Activated naive CD4-positive, alpha-beta T cell treated with anti-CD3 and anti-CD28 coated beads, Interleukin-2, amount 50 U/mL, for 72 hours (primary cell): ENCODE measurements around the gene RNF17. TPM values are rescaled to one million over a fixed set of nuclear protein-coding genes. Genes with fewer than 3 reads are reported as not detected.

Source experiments
- ATAC-seq, 2 donors: fragments of 150-1000 bp; cut with Tn5 transposase; 2 replicates each; pipeline ENCODE4 v1.10.0; 2021; ENCODE audit warnings: mild to moderate bottlenecking in 2 of 2, moderate library complexity in 2 of 2
- DNase-seq, 2 donors: peaks; one replicate each; pipeline ENCODE4 v3.0.0; 2021 to 2022; ENCODE audit warnings: low spot score in 2 of 2
- H3K27ac Mint-ChIP-seq, 2 donors: one replicate each; pipeline ENCODE4 v1.8.0; 2022; ENCODE audit warnings: mild to moderate bottlenecking in 2 of 2, mixed read lengths in 2 of 2
- H3K36me3 Mint-ChIP-seq, 2 donors: one replicate each; pipeline ENCODE4 v1.8.0; 2022; ENCODE audit warnings: mixed read lengths in 2 of 2
- H3K9me3 Mint-ChIP-seq, 2 donors: one replicate each; pipeline ENCODE4 v1.8.0; 2022; ENCODE audit warnings: mixed read lengths in 2 of 2
- total RNA-seq, 2 donors: library from RNA; stranded (reverse); gene quantifications; one replicate each; pipeline ENCODE4 v1.2.3, GENCODE V29; 2022

The RNF17 gene
- total RNA-seq, 2 donors from 2014 or later: 0.54 to 0.61 TPM

- Mint-ChIP-seq H3K27ac (no peak overlapping the region), H3K36me3 (peaks cover 8 to 12% of the 10 kb centered on the region in 2 donors), H3K9me3 (no peaks in the 10 kb centered on the region)
- no peak for DNase-seq
- ATAC-seq: no peak
Observed at GRCh38 chr13:24906268-24906667, 142.3 kb downstream of the RNF17 start.

- no peak for ATAC-seq
- DNase-seq: no peak
- Mint-ChIP-seq H3K36me3 (peaks cover 4 to 13% of the 10 kb centered on the region in 2 donors), H3K9me3 (no peaks in the 10 kb centered on the region), H3K27ac (no peak overlapping the region)
Observed at GRCh38 chr13:24910502-24911132, 146.6 kb downstream of the RNF17 start.

- no peak for DNase-seq
- peak in 1 of 2 donors; percentile 28 for ATAC-seq
- no peaks in the 10 kb centered on the region for H3K9me3 Mint-ChIP-seq
Observed at GRCh38 chr13:24911133-24911908, 147.4 kb downstream of the RNF17 start.

GRCh38 chr13:24916464-24916863 is 152.5 kb downstream of the RNF17 start:
- ATAC-seq (no peak), DNase-seq (no peak)
- Mint-ChIP-seq H3K36me3 (peaks cover 0 to 6% of the 10 kb centered on the region in 2 donors), H3K9me3 (no peaks in the 10 kb centered on the region), H3K27ac (no peak overlapping the region)

More at GRCh38 chr13:24911133-24911908, 147.4 kb downstream of the RNF17 start:
- Mint-ChIP-seq H3K27ac (no peak overlapping the region), H3K36me3 (peaks cover 0 to 6% of the 10 kb centered on the region in 2 donors)

GRCh38 chr13:24921003-24921402 is 157.0 kb downstream of the RNF17 start:
- no peak for ATAC-seq
- H3K27ac Mint-ChIP-seq: no peak overlapping the region

GRCh38 chr13:24921881-24922280 is 157.9 kb downstream of the RNF17 start:
- Mint-ChIP-seq H3K36me3 (peaks cover 9 to 10% of the 10 kb centered on the region in 2 donors), H3K27ac (peak overlapping the region in 1 of 2 donors; percentile 83), H3K9me3 (no peaks in the 10 kb centered on the region)
- ATAC-seq (no peak), DNase-seq (no peak)

More at GRCh38 chr13:24921003-24921402, 157.0 kb downstream of the RNF17 start:
- Mint-ChIP-seq H3K9me3 (no peaks in the 10 kb centered on the region), H3K36me3 (peaks cover 9 to 10% of the 10 kb centered on the region in 2 donors)
- DNase-seq: no peak

- ATAC-seq: peak; percentile 47 to 53
- peaks cover 9 to 10% of the 10 kb centered on the region in 2 donors for H3K36me3 Mint-ChIP-seq
- no peak for DNase-seq
- H3K9me3 Mint-ChIP-seq: no peaks in the 10 kb centered on the region
- H3K27ac Mint-ChIP-seq: peak overlapping the region; percentile 83 to 98
Observed at GRCh38 chr13:24922387-24922744, 158.4 kb downstream of the RNF17 start.

- no peaks in the 10 kb centered on the region for H3K9me3 Mint-ChIP-seq
- peaks cover 9 to 10% of the 10 kb centered on the region in 2 donors for H3K36me3 Mint-ChIP-seq
- DNase-seq: peak; percentile 88 to 94
- peak; percentile 98 to 99 for ATAC-seq
- peak overlapping the region; percentile 83 to 98 for H3K27ac Mint-ChIP-seq
Observed at GRCh38 chr13:24922745-24923591, 159.0 kb downstream of the RNF17 start.

- no peaks in the 10 kb centered on the region for H3K9me3 Mint-ChIP-seq
- H3K27ac Mint-ChIP-seq: no peak overlapping the region
- no peak for ATAC-seq
- peaks cover 9 to 12% of the 10 kb centered on the region in 2 donors for H3K36me3 Mint-ChIP-seq
- no peak for DNase-seq
Observed at GRCh38 chr13:24925318-24926231, 161.6 kb downstream of the RNF17 start.

- DNase-seq (no peak), ATAC-seq (no peak)
- Mint-ChIP-seq H3K27ac (no peak overlapping the region), H3K36me3 (peaks cover 5 to 17% of the 10 kb centered on the region in 2 donors), H3K9me3 (peaks cover 0 to 9% of the 10 kb centered on the region in 2 donors)
Observed at GRCh38 chr13:24927810-24928404, 163.9 kb downstream of the RNF17 start.

- H3K9me3 Mint-ChIP-seq: peaks cover 0 to 9% of the 10 kb centered on the region in 2 donors
- peaks cover 5 to 17% of the 10 kb centered on the region in 2 donors for H3K36me3 Mint-ChIP-seq
- H3K27ac Mint-ChIP-seq: no peak overlapping the region
- ATAC-seq (no peak), DNase-seq (no peak)
Observed at GRCh38 chr13:24929196-24929595, 165.2 kb downstream of the RNF17 start.

Other genes with a start within 250 kb of the RNF17 start
- gene ATP12A, start 83.8 kb upstream of the RNF17 start, total RNA-seq: under 1 TPM in 1 of 2 donors, not detected in 1; 0.12 TPM